Spleen (tissue), 11 donors: ENCODE data around the gene UBE2D1. TPM values are rescaled to one million over a fixed set of nuclear protein-coding genes. Genes with fewer than 3 reads are reported as not detected.

ENCODE experiments used
- DNase-seq: peaks from one replicate; pipeline ENCODE4 v3.0.0-alpha.2; 2020
- H3K27ac ChIP-seq, 8 donors: fragments of 200-600 bp; sonication (generic) in 7 of 8; 1 replicate in 4 of 8; 2 replicates in 4 of 8; pipeline versions ENCODE4 v1.5.0 to v1.8.0; 2016 to 2021; ENCODE audit warnings: inconsistent platforms in 4 of 8, mild to moderate bottlenecking in 4 of 8, moderate library complexity in 1 of 8
- H3K27me3 ChIP-seq, 7 donors: fragments of 200-600 bp; sonication (generic) in 6 of 7; replicated peaks in 1 of 7; 1 replicate in 4 of 7; 2 replicates in 3 of 7; pipeline versions ENCODE4 v1.5.0 to v1.8.0; 2016 to 2021; ENCODE audit warnings: inconsistent platforms in 3 of 7, mild to moderate bottlenecking in 1 of 7
- H3K36me3 ChIP-seq, 6 donors: fragments of 200-600 bp; sonication (generic) in 5 of 6; 1 replicate in 4 of 6; 2 replicates in 2 of 6; pipeline versions ENCODE4 v1.5.0 to v1.8.0; 2016 to 2021; ENCODE audit warnings: inconsistent platforms in 2 of 6
- H3K4me1 ChIP-seq, 6 donors: fragments of 200-600 bp; sonication (generic) in 5 of 6; 1 replicate in 3 of 6; 2 replicates in 3 of 6; pipeline versions ENCODE4 v1.5.0 to v1.8.0; 2016 to 2021; ENCODE audit warnings: inconsistent platforms in 3 of 6
- H3K4me3 ChIP-seq, 8 donors: fragments of 200-600 bp; sonication (generic) in 7 of 8; 1 replicate in 4 of 8; 2 replicates in 4 of 8; pipeline versions ENCODE4 v1.5.0 to v1.8.0; 2016 to 2021; ENCODE audit warnings: inconsistent platforms in 4 of 8, mild to moderate bottlenecking in 4 of 8, moderate library complexity in 2 of 8
- H3K9me3 ChIP-seq, 8 donors: fragments of 200-600 bp; sonication (generic) in 7 of 8; 1 replicate in 4 of 8; 2 replicates in 4 of 8; pipeline versions ENCODE4 v1.5.0 to v1.8.0; 2016 to 2021; ENCODE audit warnings: inconsistent platforms in 4 of 8
- CTCF ChIP-seq, 11 experiments: fragments of 200-600 bp in 7 of 11; fragments of 450-650 bp in 4 of 11; sonication (generic) in 4 of 11; IDR thresholded peaks in 8 of 11; conservative IDR thresholded peaks in 3 of 11; 1 replicate in 7 of 11; 2 replicates in 4 of 11; pipeline versions ENCODE4 v1.4.0 to v1.8.0; 2016 to 2021; ENCODE audit warnings: antibody characterized with exemption in 11 of 11, inconsistent platforms in 4 of 11, mild to moderate bottlenecking in 1 of 11
- POLR2A ChIP-seq, 3 donors: fragments of 450-650 bp; IDR thresholded peaks; one replicate each; pipeline ENCODE4 v1.5.1; 2017; ENCODE audit warnings: antibody characterized with exemption in 3 of 3, mild to moderate bottlenecking in 1 of 3
- POLR2AphosphoS5 ChIP-seq, 3 donors: sonication (generic); formaldehyde crosslinking; IDR thresholded peaks; one replicate each; pipeline ENCODE4 v1.5.1; 2017; ENCODE audit warnings: antibody characterized with exemption in 3 of 3
- WGBS, 5 donors: extraction: QIAGEN DNeasy Blood & Tissue Kit in 3 of 5; methylation state at CpG; one replicate each; pipeline versions ENCODE4 v1.1.5 to v1.1.7; 2013 to 2018; 5-methylcytosine and 5-hydroxymethylcytosine counted together
- intact Hi-C: fragments of 100-400 bp; cut with DNase I; formaldehyde crosslinking; loops from one replicate; pipeline ENCODE4 v1.15.0; 2023; ENCODE audit warnings: low total_unique reads
- polyA plus RNA-seq, 3 donors: library from polyadenylated mRNA; stranded (reverse); fragments of 200-250 nt; gene quantifications; one replicate each; pipeline ENCODE4 v1.2.1, GENCODE V29; 2013
- total RNA-seq, 7 donors: library from RNA; depleted of rRNA in 3 of 7; stranded (reverse); fragments of >200 nt in 3 of 7; fragmentation: NEBNext Ultra II Directional in 4 of 7; extraction: Animal tissue kit (Norgen Biotek cat#: 25700) in 4 of 7; gene quantifications; one replicate each; pipeline versions ENCODE4 v1.1.0 to v1.2.1, GENCODE V29; 2016 to 2021
- donor health status: healthy with polysubstance abuse.
- donor health status: DM: no; HTN: no; CAD: no; lungs with moderate emphysema.
- donor health status: DM: no; HTN: no; CAD: no.
- donor health status: Bipolar disorder and iron deficiency.
- donor health status: healthy.
- donor health status: DM: no; HTN: no; CAD: no.
- donor health status: DM: yes; HTN: yes; CAD: no.

Gene UBE2D1
- total and polyA plus RNA-seq, 10 donors, result 13.5 to 34.6 (median 26.4) TPM

GRCh38 chr10:58358314-58358933, 23.6 kb downstream of the UBE2D1 start:
- Histone ChIP-seq H3K27me3 (no peaks in the 10 kb centered on the region), H3K9me3 (no peaks in the 10 kb centered on the region), H3K4me1 (peaks cover 6 to 63% (median 21%) of the 10 kb centered on the region in 6 donors), H3K36me3 (peaks cover 0 to 21% (median 3%) of the 10 kb centered on the region in 6 donors), H3K4me3 (no peak overlapping the region), H3K27ac (peak overlapping the region in 1 of 8 donors; percentile 1)
- WGBS, 5 donors, result 75 to 95% (median 92%) methylated on average over 4 of the region's 4 CpGs
- intact Hi-C loops, result no loop called here
- TF ChIP-seq POLR2AphosphoS5 (IDR thresholded peaks at IDR 0.05), result no peak
- no peak for TF ChIP-seq POLR2A (IDR thresholded peaks at IDR 0.05)
- TF ChIP-seq CTCF (IDR thresholded peaks at IDR 0.05 in 8 of 11, conservative IDR thresholded peaks at IDR 0.05 in 3 of 11), result no peak
- no peak for DNase-seq

GRCh38 chr10:58358947-58359346, 24.1 kb downstream of the UBE2D1 start:
- Histone ChIP-seq H3K4me3 (no peak overlapping the region), H3K27me3 (no peaks in the 10 kb centered on the region), H3K27ac (no peak overlapping the region), H3K4me1 (peaks cover 6 to 62% (median 21%) of the 10 kb centered on the region in 6 donors), H3K9me3 (no peaks in the 10 kb centered on the region), H3K36me3 (peaks cover 0 to 26% (median 3%) of the 10 kb centered on the region in 6 donors)
- 84 to 100% (median 87%) methylated on average over 1 of the region's 1 CpG for WGBS, 5 donors
- no peak for DNase-seq
- intact Hi-C loops, result no loop called here
- no peak for TF ChIP-seq POLR2A (IDR thresholded peaks at IDR 0.05)
- TF ChIP-seq CTCF (IDR thresholded peaks at IDR 0.05 in 8 of 11, conservative IDR thresholded peaks at IDR 0.05 in 3 of 11), result no peak
- no peak for TF ChIP-seq POLR2AphosphoS5 (IDR thresholded peaks at IDR 0.05)

GRCh38 chr10:58359541-58359940, 24.7 kb downstream of the UBE2D1 start:
- H3K27me3 ChIP-seq, result no peaks in the 10 kb centered on the region
- H3K4me3 ChIP-seq, result no peak overlapping the region
- WGBS, 5 donors, result 78 to 93% (median 90%) methylated on average over 3 of the region's 3 CpGs
- no peak for DNase-seq
- peaks cover 0 to 32% (median 3%) of the 10 kb centered on the region in 6 donors for H3K36me3 ChIP-seq
- no peak for TF ChIP-seq CTCF (IDR thresholded peaks at IDR 0.05 in 8 of 11, conservative IDR thresholded peaks at IDR 0.05 in 3 of 11)
- no peak for TF ChIP-seq POLR2AphosphoS5 (IDR thresholded peaks at IDR 0.05)
- no peak for TF ChIP-seq POLR2A (IDR thresholded peaks at IDR 0.05)
- peak overlapping the region in 1 of 8 donors; percentile 50 for H3K27ac ChIP-seq
- peaks cover 6 to 62% (median 21%) of the 10 kb centered on the region in 6 donors for H3K4me1 ChIP-seq
- intact Hi-C loops, result no loop called here
- H3K9me3 ChIP-seq, result no peaks in the 10 kb centered on the region

- Histone ChIP-seq H3K36me3 (peaks cover 0 to 41% (median 7%) of the 10 kb centered on the region in 6 donors), H3K27ac (peak overlapping the region in 3 of 8 donors; percentile 5 to 50 (median 45)), H3K27me3 (no peaks in the 10 kb centered on the region), H3K9me3 (no peaks in the 10 kb centered on the region), H3K4me3 (no peak overlapping the region), H3K4me1 (peaks cover 6 to 55% (median 20%) of the 10 kb centered on the region in 6 donors)
- 77 to 87% (median 83%) methylated on average over 9 of the region's 9 CpGs for WGBS, 5 donors
- intact Hi-C loops, result no loop called here
- no peak for TF ChIP-seq POLR2A (IDR thresholded peaks at IDR 0.05)
- no peak for TF ChIP-seq POLR2AphosphoS5 (IDR thresholded peaks at IDR 0.05)
- no peak for TF ChIP-seq CTCF (IDR thresholded peaks at IDR 0.05 in 8 of 11, conservative IDR thresholded peaks at IDR 0.05 in 3 of 11)
- DNase-seq, result no peak
Measured at GRCh38 chr10:58360412-58361004, 25.7 kb downstream of the UBE2D1 start.
